Dedifferentiated amniotic fluid mesenchymal stem cell (primary cell): ENCODE measurements around the gene BAG1.
A peak's percentile ranks its signal among the peaks of the same experiment; 100 is the strongest.

Experiments
- DNase-seq: peaks from one replicate; pipeline ENCODE4 v3.0.0-alpha.2; 2016; ENCODE audit errors: extremely low spot score

The BAG1 gene

DNA sequence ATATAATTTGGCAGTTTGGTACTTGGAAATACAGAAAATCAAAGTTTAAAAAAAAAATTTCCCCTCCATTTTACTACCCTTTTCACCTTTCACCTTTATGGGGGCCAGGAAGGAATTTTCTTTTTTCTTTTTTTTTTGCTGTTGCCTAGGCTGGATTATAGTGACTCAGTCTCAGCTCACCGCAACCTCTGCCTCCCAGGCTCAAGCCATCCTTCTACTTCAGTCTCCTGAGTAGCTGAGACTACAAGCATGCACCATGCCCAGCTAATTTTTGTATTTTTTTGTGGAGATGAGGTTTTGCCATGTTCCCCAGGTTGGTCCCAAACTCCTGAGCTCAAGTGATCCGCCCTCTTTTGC lies 9.4 kb upstream of the BAG1 start:
- DNase-seq: no peak

- DNase-seq: no peak
These were observed 8.9 kb upstream of the BAG1 start for GRCh38 chr9:33273266-33273971.

GRCh38 chr9:33272061-33272460 lies 7.6 kb upstream of the BAG1 start:
- no peak for DNase-seq

- DNase-seq: no peak
These were observed 5.6 kb upstream of the BAG1 start for GRCh38 chr9:33270146-33270545.

DNA sequence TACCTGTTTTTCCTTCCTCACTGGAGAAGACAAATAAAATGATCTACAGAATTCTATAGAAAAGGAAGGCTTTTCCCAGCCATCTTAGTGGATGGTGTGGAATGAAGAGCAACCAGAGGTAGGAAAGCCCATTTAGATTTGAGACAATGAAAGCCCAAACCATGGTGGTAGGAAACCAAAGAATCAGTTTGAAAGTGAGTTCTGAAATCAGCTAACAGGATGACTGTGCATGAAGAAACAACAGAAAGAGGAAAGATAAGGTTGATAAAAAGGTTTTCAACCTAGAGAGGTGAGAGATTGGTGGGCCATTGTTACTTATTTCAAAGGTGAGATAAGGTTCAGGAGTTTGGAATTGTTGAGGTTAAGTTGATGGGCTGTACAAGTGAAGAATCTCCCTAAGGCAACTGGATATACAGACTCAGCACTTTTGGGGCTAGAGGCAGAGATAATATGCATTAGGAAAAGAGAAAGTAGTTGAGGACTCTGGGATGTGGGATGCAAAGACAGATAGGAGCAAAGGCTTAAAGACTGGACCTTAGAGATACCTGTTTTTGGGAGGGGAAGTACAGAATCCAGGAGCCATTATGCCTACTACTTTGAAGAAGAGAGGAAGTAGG lies 2.8 kb upstream of the BAG1 start:
- no peak for DNase-seq

- no peak for DNase-seq
These were observed 830 bp upstream of the BAG1 start for GRCh38 chr9:33265211-33265865.

- DNase-seq: no peak
These were observed 470 bp downstream of the BAG1 start for GRCh38 chr9:33264003-33264472.

DNA sequence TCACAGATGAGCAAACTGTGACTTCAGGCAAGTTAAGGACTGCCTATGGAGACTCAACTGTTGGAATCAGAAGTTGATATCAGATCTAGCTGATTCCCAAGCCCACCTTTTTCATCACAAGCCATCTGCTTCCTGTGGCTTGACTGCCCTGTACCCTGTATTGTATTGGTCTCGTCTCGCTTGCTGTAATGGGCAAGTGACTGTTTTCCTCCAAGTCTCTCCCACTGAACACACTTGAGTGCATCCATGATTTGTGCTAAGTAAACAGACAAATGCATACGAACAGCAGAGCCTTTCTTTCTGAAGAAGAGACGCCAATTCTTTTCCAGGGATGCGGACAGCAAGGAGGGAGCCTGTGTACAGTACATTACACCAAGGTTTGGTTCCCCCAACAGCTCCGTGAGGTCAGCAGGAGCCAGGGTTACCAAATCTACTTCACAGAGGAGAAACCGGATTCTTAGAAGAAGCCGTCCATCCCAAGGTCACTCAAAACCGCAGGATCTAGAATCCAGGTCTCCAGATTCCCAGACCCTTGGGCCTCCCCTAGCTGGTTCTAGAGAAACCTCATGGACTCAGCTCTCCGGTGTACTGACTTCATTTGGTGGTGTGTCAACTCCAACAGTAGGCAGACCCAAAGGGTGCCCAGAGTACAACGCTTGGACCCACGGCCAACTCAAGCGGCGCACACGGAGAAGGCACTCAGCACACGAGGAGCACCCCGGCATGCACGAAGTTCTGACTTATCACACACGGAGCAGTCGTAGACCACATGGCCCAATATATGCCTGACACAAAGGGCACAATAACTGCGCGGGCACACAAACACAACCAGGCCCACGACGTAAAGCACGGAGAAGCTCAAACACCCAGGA lies 1.1 kb downstream of the BAG1 start:
- DNase-seq: peak; percentile 16

DNA sequence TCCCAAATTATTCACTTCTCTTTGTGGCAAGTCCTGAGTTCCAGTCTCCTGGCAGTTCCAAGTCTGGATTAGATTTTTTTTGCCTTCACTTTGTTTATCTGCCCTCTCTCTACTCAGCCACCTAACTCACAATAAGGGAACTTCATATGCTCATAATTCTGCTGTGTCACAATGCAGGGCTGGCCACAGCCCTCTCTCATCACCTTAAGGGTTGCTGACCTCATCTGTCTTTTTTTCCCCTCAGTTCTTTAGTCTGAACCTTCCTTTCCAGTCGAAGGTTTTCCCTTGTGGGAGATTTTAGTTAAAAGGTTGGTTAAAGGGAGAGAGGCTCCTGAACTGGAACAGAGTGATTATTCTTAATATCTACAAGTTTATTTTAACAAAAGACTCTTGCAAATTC lies 4.1 kb downstream of the BAG1 start:
- no peak for DNase-seq

- DNase-seq: no peak
These were observed 7.2 kb downstream of the BAG1 start for GRCh38 chr9:33257276-33257675.

GRCh38 chr9:33256236-33256635 lies 8.3 kb downstream of the BAG1 start:
- DNase-seq: no peak

DNA sequence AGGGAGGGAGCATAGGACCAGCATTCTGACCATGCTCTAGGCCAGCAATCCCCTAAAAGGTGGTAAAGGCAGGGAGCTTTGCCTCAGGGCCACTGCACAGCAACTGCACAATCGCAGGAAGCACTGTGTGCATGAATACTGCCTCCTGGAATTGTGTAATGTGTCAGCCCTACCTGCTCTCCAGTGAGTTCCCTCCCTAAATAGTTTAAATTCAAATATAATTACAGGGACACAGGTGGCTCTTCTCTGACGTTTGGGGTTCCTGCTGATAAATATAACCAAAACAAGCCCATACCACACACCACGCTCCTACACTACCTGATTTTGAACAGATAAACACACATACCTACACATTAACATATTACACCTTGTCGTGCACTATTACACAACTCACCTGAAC lies 9.0 kb downstream of the BAG1 start:
- DNase-seq: no peak

DNA sequence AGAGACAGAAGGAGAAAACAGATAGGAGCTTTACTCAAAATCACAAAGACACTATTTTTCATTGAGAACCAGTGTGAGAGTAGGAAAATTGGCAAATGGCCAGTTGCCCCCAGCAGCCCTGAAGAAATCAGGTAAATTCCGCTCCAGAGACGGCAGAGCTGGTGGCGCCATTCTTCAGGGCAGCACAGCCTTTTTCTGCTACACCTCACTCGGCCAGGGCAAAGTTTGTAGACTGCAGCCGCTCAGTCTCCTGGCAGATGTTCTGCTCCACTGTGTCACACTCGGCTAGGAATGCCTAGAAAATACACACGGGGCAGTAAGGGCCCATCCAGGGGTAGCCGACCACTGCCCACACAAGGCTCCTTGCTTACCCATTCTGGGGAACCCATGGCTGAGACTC lies 9.5 kb downstream of the BAG1 start:
- no peak for DNase-seq

DNA sequence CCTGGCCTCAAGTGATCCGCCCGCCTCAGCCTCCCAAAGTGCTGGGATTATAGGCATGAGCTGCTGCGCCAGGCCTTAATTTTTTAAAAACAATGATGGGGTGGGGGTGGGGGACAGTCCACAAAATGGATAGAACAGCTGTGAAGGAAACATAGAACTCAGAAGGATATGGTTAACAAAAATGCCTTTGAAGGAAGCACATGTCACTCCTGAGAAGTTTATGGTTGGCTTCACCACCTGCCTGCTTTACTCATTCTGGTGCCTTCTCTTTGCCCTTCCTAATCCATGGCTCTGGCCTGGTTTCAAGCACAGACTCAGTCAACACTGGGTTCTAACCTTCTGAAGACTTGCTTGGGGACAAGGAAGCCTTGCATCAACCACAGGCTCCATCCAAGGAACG lies 10.3 kb downstream of the BAG1 start:
- no peak for DNase-seq

GRCh38 chr9:33250458-33250995 lies 14.0 kb downstream of the BAG1 start:
- peak; percentile 32 for DNase-seq

GRCh38 chr9:33249983-33250382 lies 14.5 kb downstream of the BAG1 start:
- DNase-seq: no peak

DNA sequence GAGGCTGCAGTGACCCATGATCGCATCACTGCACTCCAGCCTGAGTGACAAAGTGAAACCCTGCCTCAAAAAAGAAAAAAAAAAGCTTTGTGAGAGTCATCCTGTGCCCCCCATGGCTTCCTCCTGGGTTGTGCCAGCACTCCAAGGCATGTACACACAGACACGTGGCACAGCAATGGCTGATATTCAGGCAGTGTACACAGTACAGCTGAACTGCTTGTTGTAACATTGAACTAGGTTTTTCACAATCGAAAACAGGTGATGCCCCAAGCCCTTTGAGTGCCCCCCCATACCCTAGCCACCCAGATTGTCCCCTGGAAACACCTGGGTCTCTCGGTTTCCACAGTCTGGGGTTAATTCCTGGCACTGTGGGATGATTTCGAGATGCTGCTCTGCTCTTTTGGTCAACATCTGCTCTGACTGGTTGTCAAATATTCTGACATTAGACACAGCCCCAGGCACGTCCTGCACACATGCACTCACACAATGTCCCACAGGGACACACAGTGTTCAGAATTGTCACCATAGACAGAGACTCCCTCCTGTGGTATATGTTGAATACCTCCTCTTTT lies 15.3 kb downstream of the BAG1 start:
- DNase-seq: no peak

DNA sequence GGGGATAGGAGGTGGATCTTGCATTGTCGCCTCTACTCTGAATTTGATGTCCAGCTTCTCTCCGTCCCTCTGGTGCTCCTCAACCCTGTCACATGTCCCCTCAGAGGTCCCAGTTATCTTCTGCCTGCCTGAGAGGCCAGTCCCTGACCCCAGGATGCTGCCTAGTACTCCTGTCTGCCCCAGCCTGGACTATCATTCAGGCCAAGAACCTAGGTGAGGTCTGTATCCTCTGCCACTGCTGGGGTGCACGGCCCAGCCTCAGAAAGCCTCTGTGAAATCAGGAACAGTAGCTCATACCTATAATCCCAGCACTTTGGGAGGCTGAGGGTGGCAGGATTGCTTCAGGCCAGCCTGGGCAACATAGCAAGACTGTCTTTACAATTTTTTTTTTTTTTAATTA lies 15.9 kb downstream of the BAG1 start:
- no peak for DNase-seq

DNA sequence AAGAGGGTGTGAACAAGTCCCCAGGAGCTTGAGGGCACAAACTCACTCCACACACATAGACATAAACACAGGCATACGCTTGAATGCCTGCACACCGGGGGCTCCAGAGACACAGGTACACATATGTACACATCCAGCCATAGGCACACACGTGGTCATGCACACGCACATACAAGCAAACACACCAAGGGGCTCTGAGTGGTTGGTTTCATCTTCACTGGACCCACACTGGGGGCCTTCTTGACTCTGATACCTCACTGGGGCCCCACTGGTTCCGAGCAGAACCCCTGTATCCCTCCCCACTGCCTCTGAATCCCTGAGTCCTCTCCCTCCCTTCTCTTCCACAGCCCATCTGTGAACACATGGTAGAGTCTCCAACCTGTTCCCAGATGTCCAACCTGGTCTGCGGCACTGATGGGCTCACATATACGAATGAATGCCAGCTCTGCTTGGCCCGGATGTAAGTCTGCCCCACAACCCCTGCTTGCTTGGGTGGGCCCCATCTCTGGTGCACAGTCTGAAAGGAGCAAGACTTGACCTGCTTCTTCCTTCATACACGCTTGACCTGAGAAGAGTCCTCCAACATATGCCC lies 18.1 kb downstream of the BAG1 start:
- no peak for DNase-seq

GRCh38 chr9:33245341-33245740 lies 19.2 kb downstream of the BAG1 start:
- no peak for DNase-seq

- no peak for DNase-seq
These were observed 20.2 kb downstream of the BAG1 start for GRCh38 chr9:33244137-33244784.
